NCI-H345 (cell line): ENCODE measurements around the gene CXCL10.
"Not testable (repeated sequence)": the region's sequence is repeated elsewhere in the genome, so short reads cannot be mapped to it uniquely, and the experiment has no call there.

Experiments
- DNase-seq: peaks from one replicate; lab custom pipeline; 2025; lab: John Stamatoyannopoulos, UW

CXCL10 gene

GRCh38 chr4:76028350-76028765 lies 5.1 kb upstream of the CXCL10 start:
- DNase-seq, result peak; percentile 38

DNA sequence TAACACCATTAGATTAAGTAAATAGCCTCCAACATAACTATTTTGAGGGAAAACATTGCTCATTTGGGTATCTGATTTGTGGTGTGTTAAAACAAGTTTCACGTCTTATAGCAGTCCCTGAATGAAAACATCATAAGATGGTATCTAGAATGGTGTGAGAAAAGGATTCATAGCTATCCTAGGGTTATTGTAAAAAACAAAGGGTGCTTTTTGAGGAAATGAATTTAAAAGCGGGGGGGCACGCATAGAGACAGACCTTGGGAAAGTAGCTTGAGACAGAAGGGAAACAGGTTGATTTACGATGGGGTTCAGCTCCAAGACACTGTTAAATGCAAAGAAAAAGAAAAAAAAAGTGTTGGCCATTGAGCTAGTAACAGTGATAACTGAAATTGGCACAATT lies 768 bp upstream of the CXCL10 start:
- no peak for DNase-seq

GRCh38 chr4:76022677-76023076 lies 620 bp downstream of the CXCL10 start:
- no peak for DNase-seq

DNA sequence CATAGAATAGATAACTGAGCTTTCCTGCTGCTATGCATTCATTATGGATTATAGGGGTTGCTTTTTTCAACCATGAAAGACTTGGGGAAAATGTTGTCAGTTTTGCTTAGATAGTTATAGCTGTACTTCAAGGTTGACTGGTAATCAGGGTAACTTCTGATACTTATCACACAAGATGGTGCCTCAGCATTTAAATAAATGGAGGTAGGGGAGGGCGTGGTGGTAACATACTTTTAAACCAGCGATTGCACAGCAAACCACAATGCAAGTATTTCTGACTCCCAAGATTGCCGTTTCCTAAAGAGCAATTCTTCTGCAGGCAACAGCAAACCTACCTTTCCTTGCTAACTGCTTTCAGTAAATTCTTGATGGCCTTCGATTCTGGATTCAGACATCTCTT lies 1.3 kb downstream of the CXCL10 start:
- no peak for DNase-seq

DNA sequence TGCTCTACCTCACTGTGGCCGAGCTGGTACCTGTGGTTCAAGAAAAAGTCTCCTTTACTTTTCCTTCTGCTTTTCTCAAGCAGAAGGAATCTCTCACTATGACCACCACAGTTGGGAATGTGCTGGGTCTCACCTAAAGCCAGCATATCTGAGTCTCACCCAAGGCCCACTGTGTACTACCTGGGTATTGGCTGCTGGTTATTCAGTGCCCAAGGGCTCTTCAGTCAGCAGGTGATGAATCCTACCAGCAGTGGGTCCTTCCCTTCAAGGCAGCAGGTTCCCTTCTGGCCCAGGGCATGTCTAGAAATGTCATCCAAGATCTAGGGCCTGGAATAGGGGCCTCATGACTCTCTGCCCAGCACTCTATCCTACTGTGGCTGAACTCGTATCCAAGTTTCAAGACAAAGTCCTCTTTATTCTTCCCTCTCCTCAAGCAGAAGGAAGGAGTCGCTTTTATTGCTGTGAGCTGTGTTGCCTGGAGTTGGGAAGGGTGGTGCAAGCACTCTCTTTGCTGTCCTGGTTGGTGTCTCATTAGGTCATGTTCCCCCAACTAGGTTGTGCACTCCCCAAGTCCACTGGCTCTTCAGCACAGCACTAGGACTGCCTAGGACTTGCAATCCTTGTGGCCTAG lies 6.1 kb downstream of the CXCL10 start:
- DNase-seq, result no peak

GRCh38 chr4:76016393-76016792 lies 6.9 kb downstream of the CXCL10 start:
- DNase-seq, result no peak

DNA sequence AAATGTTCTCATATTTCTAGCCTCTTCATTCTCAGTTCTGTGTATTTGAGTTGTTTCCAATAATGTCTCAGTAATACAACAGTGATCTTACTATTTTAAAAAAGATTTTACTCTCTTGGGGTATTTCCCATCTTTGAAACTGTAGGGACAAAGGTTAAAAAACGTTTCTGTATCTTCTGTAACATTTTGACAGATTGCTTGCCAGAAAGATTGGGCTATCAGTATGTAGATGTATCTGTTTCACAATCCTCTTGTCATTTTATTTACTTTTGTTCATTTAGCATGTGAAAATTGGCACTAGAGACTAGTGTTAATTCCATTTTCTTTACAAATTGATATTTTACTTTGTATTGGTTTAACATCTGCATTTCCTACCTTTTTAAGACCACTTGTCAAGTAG lies 9.8 kb downstream of the CXCL10 start:
- no peak for DNase-seq

- no peak for DNase-seq
Observed at GRCh38 chr4:76012388-76012801, 10.9 kb downstream of the CXCL10 start.

DNA sequence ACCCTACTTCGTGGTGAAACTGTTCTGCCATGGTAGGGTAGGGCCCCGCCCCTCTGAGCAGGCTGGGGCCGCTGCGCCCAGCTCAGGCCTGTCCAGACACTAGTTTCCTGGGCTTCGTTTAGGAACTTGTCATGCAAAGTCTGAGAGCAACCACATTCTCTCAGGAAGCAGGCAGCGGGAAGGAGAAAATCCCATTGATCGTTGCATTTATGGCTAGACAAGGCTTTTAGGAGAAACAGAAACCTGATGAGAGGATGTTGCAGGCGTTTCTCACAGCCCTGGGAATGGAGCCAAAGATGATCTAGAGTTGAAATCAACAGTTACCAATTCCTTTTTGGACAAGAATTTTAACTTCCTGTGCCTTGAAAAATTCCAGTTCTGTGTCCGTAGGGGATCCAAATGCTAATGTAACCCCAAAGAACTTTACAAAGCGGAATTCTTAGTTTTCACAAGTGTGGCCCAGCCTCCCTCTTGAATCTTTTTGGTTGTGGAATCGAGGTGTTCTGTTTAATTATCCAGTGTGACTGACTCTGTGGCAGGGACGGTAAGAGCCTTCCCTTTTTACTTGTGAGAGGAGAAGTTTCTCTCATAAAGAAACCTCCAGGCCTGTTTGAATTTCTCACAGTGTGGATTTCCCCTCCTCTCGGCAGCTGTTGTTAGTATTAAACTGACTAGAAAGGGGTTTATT lies 11.5 kb downstream of the CXCL10 start:
- no peak for DNase-seq

GRCh38 chr4:76011018-76011670 lies 12.2 kb downstream of the CXCL10 start:
- DNase-seq, result no peak

GRCh38 chr4:76010576-76010975 lies 12.7 kb downstream of the CXCL10 start:
- no peak for DNase-seq

DNA sequence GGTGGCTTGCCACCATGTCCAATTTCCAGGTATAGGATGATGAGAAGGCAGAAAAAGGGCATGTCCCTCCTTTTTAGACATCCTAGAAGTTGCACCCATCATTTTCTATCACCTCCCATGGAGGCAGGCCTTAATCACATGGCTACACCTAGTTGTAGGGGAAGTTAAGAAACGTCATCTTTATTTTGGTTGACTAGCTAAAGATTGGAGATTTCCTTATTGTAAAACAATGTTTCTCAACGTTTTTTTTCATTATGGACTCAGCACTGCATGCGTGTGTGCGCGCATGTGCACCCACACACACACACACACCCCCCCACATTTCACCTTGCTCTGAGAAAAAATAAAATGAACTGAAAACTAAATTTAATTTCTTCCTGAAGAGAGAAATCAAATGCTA lies 14.0 kb downstream of the CXCL10 start:
- no peak for DNase-seq

GRCh38 chr4:76007089-76007862 lies 16.0 kb downstream of the CXCL10 start, which contains the start of gene CXCL9:
CXCL9 (minus strand) TSS chr4:76007509; CDS start chr4:76007449, 60 bp downstream.
- DNase-seq, result no peak

- no peak for DNase-seq
Observed at GRCh38 chr4:76003620-76004019, 19.7 kb downstream of the CXCL10 start.

GRCh38 chr4:76003035-76003434 lies 20.3 kb downstream of the CXCL10 start:
- DNase-seq, result no peak

- no peak for DNase-seq
Observed at GRCh38 chr4:76002176-76002575, 21.1 kb downstream of the CXCL10 start.

DNA sequence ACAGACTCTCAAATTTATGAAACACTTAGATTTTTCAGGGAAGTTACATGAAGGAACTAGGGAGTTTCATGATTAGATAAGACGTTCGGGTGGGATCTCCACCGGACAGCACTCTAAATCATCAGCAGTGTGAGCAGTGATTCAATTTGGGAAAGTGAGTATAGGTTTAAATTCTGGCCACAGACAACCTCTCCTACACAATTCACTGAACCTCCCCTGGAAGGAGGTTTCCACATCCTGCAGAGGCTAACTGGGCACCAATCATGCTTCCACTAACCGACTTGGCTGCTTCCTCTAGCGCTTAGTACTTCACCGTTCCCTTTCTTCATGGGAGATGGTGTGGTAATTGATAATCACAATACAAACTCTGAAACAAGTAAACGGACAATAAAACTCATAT lies 21.6 kb downstream of the CXCL10 start:
- no peak for DNase-seq

DNA sequence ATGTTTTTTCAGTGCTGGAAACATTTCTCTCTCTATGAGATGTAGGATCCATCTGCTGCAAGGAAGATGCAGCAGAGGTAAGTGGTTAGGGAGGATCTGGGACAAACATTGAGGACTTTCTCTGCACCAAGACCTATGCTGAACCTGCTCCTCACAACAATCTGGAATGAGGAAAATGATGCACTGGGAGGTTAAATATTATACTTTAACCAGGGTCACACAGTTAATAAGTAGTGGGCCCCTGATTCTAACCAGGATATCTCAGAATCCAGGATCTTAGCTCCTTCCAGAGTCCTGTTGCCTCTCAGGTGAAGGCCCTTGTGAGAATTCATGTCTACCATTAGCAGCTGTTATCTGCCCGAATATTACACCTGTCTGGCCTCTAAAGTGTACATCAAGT lies 23.0 kb downstream of the CXCL10 start:
- no peak for DNase-seq

- not testable (repeated sequence) for DNase-seq
Observed at GRCh38 chr4:75998525-75999147, 24.7 kb downstream of the CXCL10 start.

GRCh38 chr4:75997946-75998345 lies 25.4 kb downstream of the CXCL10 start:
- DNase-seq, result no peak

DNA sequence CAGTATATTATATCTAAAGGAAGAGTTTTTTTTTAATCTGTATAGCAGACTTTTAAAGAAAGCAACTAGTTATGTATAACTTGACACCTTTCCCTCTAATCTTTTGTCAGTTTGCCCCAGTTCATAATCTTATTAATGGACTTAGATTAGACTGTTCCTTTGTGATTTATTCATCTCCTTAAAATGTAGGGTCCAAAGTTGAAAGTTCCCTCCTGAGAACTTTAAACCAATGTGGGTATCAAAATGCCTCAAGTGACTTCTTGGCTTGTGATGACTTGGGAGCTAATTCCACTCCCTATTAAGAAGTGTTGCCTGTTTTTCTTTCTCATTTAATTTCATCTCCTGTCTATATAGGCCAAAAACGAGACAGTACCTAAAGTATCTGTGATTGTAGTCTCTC lies 26.2 kb downstream of the CXCL10 start:
- no peak for DNase-seq

DNA sequence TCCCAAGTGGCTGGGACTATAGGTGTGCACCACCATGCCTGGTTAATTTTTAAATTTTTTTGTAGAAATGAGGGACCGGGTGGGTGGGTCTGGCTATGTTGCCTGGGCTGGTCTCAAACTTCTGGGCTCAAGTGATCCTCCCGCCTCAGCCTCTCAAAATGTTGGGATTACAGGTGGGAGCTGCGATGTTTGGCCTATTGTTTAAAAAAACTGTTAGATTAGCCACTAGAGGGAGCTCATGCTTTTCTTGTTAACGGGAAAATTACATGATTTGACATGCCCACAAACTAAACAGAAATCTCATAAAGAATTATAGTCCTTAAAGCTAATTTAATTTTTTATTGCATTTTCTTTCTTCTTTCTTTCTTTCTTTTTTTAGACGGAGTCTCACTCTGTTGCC lies 27.6 kb downstream of the CXCL10 start:
- peak; percentile 44 for DNase-seq
